Adrenal gland (tissue), 12 donors: ENCODE measurements around the gene CHRDL2. TPM values are rescaled to one million over a fixed set of nuclear protein-coding genes. Genes with fewer than 3 reads are reported as not detected.

Experiments
- DNase-seq, 7 donors: peaks; one replicate each; pipeline ENCODE4 v3.0.0-alpha.2; 2019 to 2020
- H3K27ac ChIP-seq, 5 donors: fragments of 200-600 bp; sonication (generic) in 4 of 5; 1 replicate in 3 of 5; 2 replicates in 2 of 5; pipeline versions ENCODE4 v1.5.1 to v1.8.0; 2016 to 2020; ENCODE audit warnings: mild to moderate bottlenecking in 1 of 5
- H3K27me3 ChIP-seq: fragments of 200-600 bp; 2 replicates; pipeline ENCODE4 v1.8.0; 2021
- H3K36me3 ChIP-seq, 2 donors: fragments of 200-600 bp; replicated peaks in 1 of 2; 1 replicate in 1 of 2; 2 replicates in 1 of 2; pipeline versions ENCODE4 v1.5.1 to v1.8.0; 2018 to 2022
- H3K4me1 ChIP-seq, 2 donors: fragments of 200-600 bp; replicated peaks in 1 of 2; 1 replicate in 1 of 2; 2 replicates in 1 of 2; pipeline versions ENCODE4 v1.5.1 to v1.8.0; 2018 to 2021
- H3K4me3 ChIP-seq, 4 donors: fragments of 200-600 bp; sonication (generic) in 3 of 4; one replicate each; pipeline ENCODE4 v1.5.1; 2016 to 2018
- H3K9me3 ChIP-seq, 3 donors: fragments of 200-600 bp; sonication (generic) in 1 of 3; replicated peaks in 1 of 3; 1 replicate in 2 of 3; 2 replicates in 1 of 3; pipeline versions ENCODE4 v1.5.1 to v1.8.0; 2016 to 2021
- POLR2A ChIP-seq, 2 donors: fragments of 450-650 bp; IDR thresholded peaks; one replicate each; pipeline ENCODE4 v1.6.1; 2017; ENCODE audit warnings: antibody characterized with exemption in 2 of 2, mild to moderate bottlenecking in 2 of 2, moderate library complexity in 1 of 2
- whole genome bisulfite sequencing, 4 donors: extraction: QIAGEN DNeasy Blood & Tissue Kit in 2 of 4; methylation state at CpG; one replicate each; pipeline versions ENCODE4 v1.1.5 to v1.1.7; 2013 to 2017; 5-methylcytosine and 5-hydroxymethylcytosine counted together
- intact Hi-C, 2 donors: fragments of 100-400 bp; cut with DNase I; formaldehyde crosslinking; loops; one replicate each; pipeline versions ENCODE4 v1.14.1 to v1.15.0; 2022 to 2023
- polyA plus RNA-seq, 3 donors: library from polyadenylated mRNA; stranded (reverse); fragments of 200-250 nt in 2 of 3; fragments of 350-450 nt in 1 of 3; fragmentation: Illumina TruSeq in 1 of 3; extraction: RNeasy Lipid Tissue Mini Kit (QIAGEN cat#74804) in 1 of 3; gene quantifications; one replicate each; pipeline ENCODE4 v1.2.3, GENCODE V29; 2013 to 2014
- total RNA-seq, 9 donors: library from RNA; depleted of rRNA in 4 of 9; stranded (reverse); fragments of >200 nt in 4 of 9; fragments of 120-200 nt in 1 of 9; fragmentation: NEBNext Ultra II Directional in 1 of 9; extraction: Animal tissue kit (Norgen Biotek cat#: 25700) in 1 of 9; gene quantifications; one replicate each; pipeline versions ENCODE4 v1.1.0 to v1.2.4, GENCODE V29; 2013 to 2023
- TF ChIP-seq, protein P1 (sequence below), 6 experiments: fragments of 450-650 bp in 4 of 6; fragments of 200-600 bp in 2 of 6; sonication (generic) in 1 of 6; IDR thresholded peaks; 1 replicate in 5 of 6; 2 replicates in 1 of 6; pipeline versions ENCODE4 v1.5.1 to v1.8.0; 2016 to 2021; ENCODE audit warnings: antibody characterized with exemption in 6 of 6, mild to moderate bottlenecking in 2 of 6, moderate library complexity in 1 of 6
- donor health status: healthy with polysubstance abuse.
- donor health status: Bipolar disorder and iron deficiency.
- donor health status: DM: yes; HTN: yes; CAD: no.
- donor health status: DM: no; HTN: no; CAD: no.
- donor health status: DM: no; HTN: no; CAD: no.
- donor health status: DM: yes; HTN: yes; CAD: no.

The CHRDL2 gene
- total and polyA plus RNA-seq, 12 donors: 0.30 to 0.95 (median 0.72) TPM; not detected in 7

DNA sequence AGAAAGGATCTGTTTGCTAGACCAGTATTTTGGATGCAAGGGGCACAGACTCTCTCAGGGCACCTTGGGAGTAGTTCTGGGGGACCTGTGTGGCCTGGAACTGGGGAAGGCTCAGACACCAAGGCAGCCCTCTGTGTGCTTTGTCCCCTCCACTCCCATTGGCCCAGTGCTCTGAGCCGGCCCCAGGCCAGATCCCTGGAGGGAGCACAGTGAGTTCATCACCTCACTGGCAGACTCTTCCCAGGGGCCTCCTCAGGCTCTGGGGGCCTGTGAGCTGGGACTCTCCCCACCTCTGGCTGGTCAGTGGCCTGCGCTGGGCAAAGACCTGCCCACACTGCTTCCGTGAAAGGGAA is 51.7 kb downstream of the CHRDL2 start:
- no peak for TF ChIP-seq POLR2A (IDR thresholded peaks at IDR 0.05)
- TF ChIP-seq, protein P1, sequence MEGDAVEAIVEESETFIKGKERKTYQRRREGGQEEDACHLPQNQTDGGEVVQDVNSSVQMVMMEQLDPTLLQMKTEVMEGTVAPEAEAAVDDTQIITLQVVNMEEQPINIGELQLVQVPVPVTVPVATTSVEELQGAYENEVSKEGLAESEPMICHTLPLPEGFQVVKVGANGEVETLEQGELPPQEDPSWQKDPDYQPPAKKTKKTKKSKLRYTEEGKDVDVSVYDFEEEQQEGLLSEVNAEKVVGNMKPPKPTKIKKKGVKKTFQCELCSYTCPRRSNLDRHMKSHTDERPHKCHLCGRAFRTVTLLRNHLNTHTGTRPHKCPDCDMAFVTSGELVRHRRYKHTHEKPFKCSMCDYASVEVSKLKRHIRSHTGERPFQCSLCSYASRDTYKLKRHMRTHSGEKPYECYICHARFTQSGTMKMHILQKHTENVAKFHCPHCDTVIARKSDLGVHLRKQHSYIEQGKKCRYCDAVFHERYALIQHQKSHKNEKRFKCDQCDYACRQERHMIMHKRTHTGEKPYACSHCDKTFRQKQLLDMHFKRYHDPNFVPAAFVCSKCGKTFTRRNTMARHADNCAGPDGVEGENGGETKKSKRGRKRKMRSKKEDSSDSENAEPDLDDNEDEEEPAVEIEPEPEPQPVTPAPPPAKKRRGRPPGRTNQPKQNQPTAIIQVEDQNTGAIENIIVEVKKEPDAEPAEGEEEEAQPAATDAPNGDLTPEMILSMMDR (IDR thresholded peaks at IDR 0.05): no peak
- no peaks in the 10 kb centered on the region for H3K27me3 ChIP-seq
- peaks cover 0 to 6% of the 10 kb centered on the region in 2 donors for H3K4me1 ChIP-seq
- H3K4me3 ChIP-seq: no peak overlapping the region
- intact Hi-C loops: no loop called here
- 86 to 100% (median 91%) methylated on average over 1 to 3 of the region's 3 CpGs for WGBS, 4 donors
- DNase-seq: peak in 4 of 7 donors; percentile 1 to 13 (median 6)
- no peak overlapping the region for H3K27ac ChIP-seq
- no peaks in the 10 kb centered on the region for H3K36me3 ChIP-seq
- H3K9me3 ChIP-seq: no peaks in the 10 kb centered on the region

DNA sequence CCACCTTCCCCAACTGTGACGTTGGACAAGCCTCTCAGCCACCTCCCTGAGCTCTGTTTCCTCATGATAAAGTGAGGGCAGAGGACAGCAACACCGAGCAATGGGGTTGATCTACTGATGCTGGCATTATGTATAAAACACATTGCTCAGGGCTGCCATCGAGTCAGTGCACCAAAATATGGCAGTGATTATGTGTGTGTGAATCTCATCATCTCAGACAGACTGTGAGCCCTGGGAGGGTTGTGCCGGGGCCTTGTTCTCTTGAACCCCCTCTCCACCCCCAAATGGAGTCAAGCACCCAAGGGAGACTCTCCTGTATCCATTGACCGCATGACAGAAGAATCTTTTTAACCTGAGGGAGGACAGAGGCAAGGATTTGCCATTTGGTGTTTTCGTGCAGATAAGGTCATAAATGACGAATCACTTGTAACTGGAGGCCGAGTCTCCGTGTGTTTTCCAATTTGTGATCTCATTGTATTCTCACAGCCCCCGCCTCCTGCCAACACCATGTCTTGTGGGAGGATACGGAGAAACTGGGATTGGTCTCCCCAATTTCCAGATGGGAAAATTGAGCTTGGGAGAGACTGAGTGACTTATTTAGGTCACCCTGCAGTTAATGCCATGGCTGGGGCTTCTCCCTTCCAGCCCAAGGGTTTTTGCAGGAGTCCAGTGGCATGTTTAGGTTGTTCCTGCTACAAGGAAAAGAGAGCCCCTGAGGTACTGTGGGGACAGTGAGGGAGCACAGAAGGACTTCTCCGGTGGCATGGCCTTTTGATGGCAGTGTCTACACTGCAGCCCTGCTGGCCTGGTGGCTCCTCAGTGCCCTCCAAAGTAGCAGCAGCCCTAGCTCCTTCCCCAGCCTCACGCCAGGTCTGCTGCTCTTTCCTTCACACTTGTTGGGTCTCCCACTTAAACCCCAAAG is 52.4 kb downstream of the CHRDL2 start:
- Histone ChIP-seq H3K27ac (no peak overlapping the region), H3K4me1 (peaks cover 0 to 5% of the 10 kb centered on the region in 2 donors), H3K27me3 (no peaks in the 10 kb centered on the region), H3K9me3 (no peaks in the 10 kb centered on the region), H3K36me3 (no peaks in the 10 kb centered on the region), H3K4me3 (no peak overlapping the region)
- DNase-seq: peak in 4 of 7 donors; percentile 13 to 35 (median 19)
- intact Hi-C loops: no loop called here
- TF ChIP-seq, protein P1 (IDR thresholded peaks at IDR 0.05): no peak
- TF ChIP-seq POLR2A (IDR thresholded peaks at IDR 0.05): no peak
- WGBS, 4 donors: 64 to 73% (median 67%) methylated on average over 12 to 13 of the region's 13 CpGs

DNA sequence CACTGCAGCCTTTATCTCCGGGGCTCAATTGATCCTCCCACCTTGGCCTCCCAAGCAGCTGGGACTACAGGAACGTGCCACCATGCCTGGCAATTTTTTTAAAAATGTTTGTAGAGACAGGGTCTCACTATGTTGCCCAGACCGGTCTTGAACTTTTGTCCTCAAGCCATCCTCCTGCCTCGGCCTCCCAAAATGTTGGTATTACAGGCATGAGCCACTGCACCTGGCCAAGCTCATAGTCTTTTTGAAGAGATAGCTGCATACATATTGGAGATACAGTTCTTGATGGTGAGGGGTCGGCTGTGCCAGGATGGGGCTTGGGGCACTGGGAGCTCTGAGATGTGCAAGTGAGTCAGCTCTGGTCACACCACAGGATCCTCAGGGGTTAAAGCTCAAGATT is 53.2 kb downstream of the CHRDL2 start:
- TF ChIP-seq POLR2A (IDR thresholded peaks at IDR 0.05): no peak
- TF ChIP-seq, protein P1 (IDR thresholded peaks at IDR 0.05): no peak
- no peaks in the 10 kb centered on the region for H3K36me3 ChIP-seq
- DNase-seq: peak in 1 of 7 donors; percentile 24
- no peaks in the 10 kb centered on the region for H3K9me3 ChIP-seq
- H3K27me3 ChIP-seq: no peaks in the 10 kb centered on the region
- H3K27ac ChIP-seq: no peak overlapping the region
- H3K4me1 ChIP-seq: peaks cover 0 to 2% of the 10 kb centered on the region in 2 donors
- WGBS, 4 donors: 94 to 96% (median 95%) methylated on average over 5 of the region's 5 CpGs
- intact Hi-C loops: no loop called here
- H3K4me3 ChIP-seq: no peak overlapping the region

DNA sequence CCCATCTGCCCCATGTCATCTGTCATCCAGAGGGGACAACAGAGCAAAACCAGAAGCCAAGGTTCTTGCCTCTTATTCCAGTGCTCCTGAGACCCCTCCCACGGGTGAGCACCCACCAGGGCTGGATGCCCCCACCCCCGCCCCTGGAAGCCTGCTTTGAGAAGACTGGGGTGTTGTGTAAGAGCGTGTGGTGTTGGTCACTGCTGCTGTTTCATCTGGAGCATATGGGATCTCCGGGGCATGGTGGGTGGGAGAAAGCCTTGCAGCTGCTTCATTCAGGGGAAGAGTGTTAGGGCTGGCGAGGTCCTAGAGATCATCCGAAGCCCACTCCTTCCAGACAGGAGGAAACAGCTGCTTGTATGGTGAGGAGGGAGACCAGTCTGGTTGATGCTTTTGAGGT is 54.1 kb downstream of the CHRDL2 start:
- H3K9me3 ChIP-seq: no peaks in the 10 kb centered on the region
- peak in 2 of 7 donors; percentile 6 to 11 for DNase-seq
- intact Hi-C loops: no loop called here
- no peak overlapping the region for H3K27ac ChIP-seq
- TF ChIP-seq, protein P1 (IDR thresholded peaks at IDR 0.05): no peak
- TF ChIP-seq POLR2A (IDR thresholded peaks at IDR 0.05): no peak
- peaks cover 0 to 8% of the 10 kb centered on the region in 2 donors for H3K4me1 ChIP-seq
- no peaks in the 10 kb centered on the region for H3K36me3 ChIP-seq
- H3K4me3 ChIP-seq: no peak overlapping the region
- no peaks in the 10 kb centered on the region for H3K27me3 ChIP-seq
- WGBS, 4 donors: 68 to 87% (median 79%) methylated on average over 4 to 6 of the region's 6 CpGs
